Keratinocyte (primary cell): ENCODE results near the gene PRKN. TPM values are rescaled to one million over a fixed set of nuclear protein-coding genes. Genes with fewer than 3 reads are reported as not detected.

Experiments
- DNase-seq: peaks from one replicate; pipeline ENCODE4 v3.0.0-alpha.2; 2011; ENCODE audit warnings: low read depth, missing footprints, low spot score
- FAIRE-seq: peaks from 2 replicates; lab custom pipeline; 2011; peaks lifted over from hg19 to GRCh38; lab: Jason Lieb, UNC
- H2AFZ ChIP-seq: 2 replicates; pipeline ENCODE4 v1.6.0; 2012; ENCODE audit warnings: low read length, control low read depth, inconsistent platforms; ENCODE audit not compliant: control insufficient read depth
- H3K27ac ChIP-seq: 2 replicates; pipeline ENCODE4 v1.5.1; 2011; ENCODE audit warnings: low read length; ENCODE audit not compliant: control insufficient read depth, insufficient read depth
- H3K27me3 ChIP-seq: 3 replicates; pipeline ENCODE4 v1.6.0; 2011; ENCODE audit warnings: low read length; ENCODE audit not compliant: control insufficient read depth, insufficient read depth; ENCODE audit errors: extremely low read depth
- H3K36me3 ChIP-seq, 2 experiments: 2 replicates in 1 of 2; 3 replicates in 1 of 2; pipeline ENCODE4 v1.5.1; 2011; ENCODE audit warnings: low read length in 2 of 2, mild to moderate bottlenecking in 1 of 2; ENCODE audit not compliant: control insufficient read depth in 2 of 2, insufficient read depth in 2 of 2; ENCODE audit errors: extremely low read depth in 1 of 2
- H3K4me1 ChIP-seq: 3 replicates; pipeline ENCODE4 v1.5.1; 2011; ENCODE audit warnings: low read length; ENCODE audit not compliant: control insufficient read depth, insufficient read depth; ENCODE audit errors: extremely low read depth
- H3K4me2 ChIP-seq: 3 replicates; pipeline ENCODE4 v1.6.0; 2011; ENCODE audit warnings: low read depth, low read length; ENCODE audit not compliant: control insufficient read depth, insufficient read depth; ENCODE audit errors: extremely low read depth
- H3K4me3 ChIP-seq, 3 experiments: fragments of 200-600 bp in 1 of 3; sonication (generic) in 1 of 3; 2 replicates in 2 of 3; 3 replicates in 1 of 3; pipeline ENCODE4 v1.5.1; 2011 to 2016; ENCODE audit warnings: low read length in 3 of 3, mild to moderate bottlenecking in 3 of 3, control low read depth in 2 of 3, inconsistent platforms in 1 of 3, low read depth in 1 of 3, mixed read lengths in 1 of 3, mixed run types in 1 of 3, moderate library complexity in 1 of 3; ENCODE audit not compliant: control insufficient read depth in 2 of 3, insufficient read depth in 2 of 3; ENCODE audit errors: extremely low read depth in 1 of 3
- H3K79me2 ChIP-seq: 2 replicates; pipeline ENCODE4 v1.6.0; 2012; ENCODE audit warnings: low read length; ENCODE audit not compliant: control insufficient read depth, insufficient read depth
- H3K9ac ChIP-seq: 3 replicates; pipeline ENCODE4 v1.6.0; 2011; ENCODE audit warnings: low read length; ENCODE audit not compliant: control insufficient read depth, insufficient read depth; ENCODE audit errors: extremely low read depth
- H3K9me1 ChIP-seq: 3 replicates; pipeline ENCODE4 v1.6.0; 2011; ENCODE audit warnings: low read length; ENCODE audit not compliant: control insufficient read depth, insufficient read depth; ENCODE audit errors: extremely low read depth
- H3K9me3 ChIP-seq: 2 replicates; pipeline ENCODE4 v1.5.1; 2012; ENCODE audit warnings: low read depth, low read length; ENCODE audit not compliant: control insufficient read depth
- H4K20me1 ChIP-seq: 3 replicates; pipeline ENCODE4 v1.6.0; 2011; ENCODE audit warnings: low read length; ENCODE audit not compliant: control insufficient read depth, insufficient read depth; ENCODE audit errors: extremely low read depth
- CTCF ChIP-seq, 3 experiments: IDR thresholded peaks in 1 of 3; conservative IDR thresholded peaks in 1 of 3; optimal IDR thresholded peaks in 1 of 3; 2 replicates in 2 of 3; 3 replicates in 1 of 3; pipeline versions ENCODE3 to v1.5.1; 2011; ENCODE audit warnings: low read length in 3 of 3, mild to moderate bottlenecking in 3 of 3, moderate library complexity in 2 of 3, control low read depth in 1 of 3, inconsistent platforms in 1 of 3; ENCODE audit not compliant: insufficient read depth in 2 of 3; ENCODE audit errors: extremely low read depth in 1 of 3
- EZH2 ChIP-seq: IDR thresholded peaks from one replicate; pipeline ENCODE4 v1.6.1; 2012; ENCODE audit warnings: inconsistent platforms, mild to moderate bottlenecking, low read length, moderate library complexity
- dilution Hi-C: fragments of 300-500 bp; cut with MboI; formaldehyde crosslinking; loops from one replicate; pipeline ENCODE4 v1.7.0; 2020; ENCODE audit warnings: low sequenced_read_pairs; ENCODE audit not compliant: extremely low pct_ligation_motif_present
- polyA plus RNA-seq, 5 experiments: library from polyadenylated mRNA; depleted of rRNA in 3 of 5; stranded (reverse) in 3 of 5; stranded (forward) in 1 of 5; unstranded in 1 of 5; fragments of >200 nt; gene quantifications; 1 replicate in 1 of 5; 2 replicates in 3 of 5; 3 replicates in 1 of 5; pipeline versions ENCODE4 v1.2.1 to v1.2.3, GENCODE V29; 2011 to 2012; ENCODE audit warnings: missing spikeins in 2 of 5, low read depth in 1 of 5, low replicate concordance in 1 of 5

Gene PRKN
- polyA plus RNA-seq, 1 donor (not counting 4 experiments of a cell fraction or from before 2014, with no cell fraction given): 0.67 TPM

GRCh38 chr6:161452241-161452640, 1275.3 kb downstream of the PRKN start:
- no peak overlapping the region for H2AFZ ChIP-seq
- H3K9me3 ChIP-seq: no peaks in the 10 kb centered on the region
- H3K36me3 ChIP-seq: no peaks in the 10 kb centered on the region
- no peak overlapping the region for H3K4me2 ChIP-seq
- H3K79me2 ChIP-seq: no peaks in the 10 kb centered on the region
- FAIRE-seq (no peak), DNase-seq (no peak)
- H3K9ac ChIP-seq: no peak overlapping the region
- TF ChIP-seq EZH2 (no peak), CTCF (optimal IDR thresholded peaks at IDR 0.05 in 1 of 3, IDR thresholded peaks at IDR 0.05 in 1 of 3, conservative IDR thresholded peaks at IDR 0.05 in 1 of 3; ENCODE audit: extremely low read depth in 1 of 3, insufficient read depth in 2 of 3, low read length in 3 of 3) (no peak)
- no peaks in the 10 kb centered on the region for H3K27me3 ChIP-seq
- no peaks in the 10 kb centered on the region for H4K20me1 ChIP-seq
- dilution Hi-C loops: no loop called here
- no peak overlapping the region for H3K4me3 ChIP-seq
- H3K27ac ChIP-seq: no peak overlapping the region
- no peaks in the 10 kb centered on the region for H3K9me1 ChIP-seq
- no peaks in the 10 kb centered on the region for H3K4me1 ChIP-seq

- FAIRE-seq (no peak), DNase-seq (no peak)
- H3K4me1 ChIP-seq: no peaks in the 10 kb centered on the region
- dilution Hi-C loops: no loop called here
- H3K4me3 ChIP-seq: no peak overlapping the region
- no peak overlapping the region for H3K4me2 ChIP-seq
- no peaks in the 10 kb centered on the region for H4K20me1 ChIP-seq
- no peak overlapping the region for H3K9ac ChIP-seq
- H3K27me3 ChIP-seq: no peaks in the 10 kb centered on the region
- no peaks in the 10 kb centered on the region for H3K9me1 ChIP-seq
- TF ChIP-seq CTCF (optimal IDR thresholded peaks at IDR 0.05 in 1 of 3, IDR thresholded peaks at IDR 0.05 in 1 of 3, conservative IDR thresholded peaks at IDR 0.05 in 1 of 3; ENCODE audit: extremely low read depth in 1 of 3, insufficient read depth in 2 of 3, low read length in 3 of 3): no peak
- no peak for TF ChIP-seq EZH2
- no peaks in the 10 kb centered on the region for H3K9me3 ChIP-seq
- no peaks in the 10 kb centered on the region for H3K79me2 ChIP-seq
- no peak overlapping the region for H2AFZ ChIP-seq
- no peak overlapping the region for H3K27ac ChIP-seq
- H3K36me3 ChIP-seq: no peaks in the 10 kb centered on the region
Measured at GRCh38 chr6:161449521-161449920, 1278.0 kb downstream of the PRKN start.
